Measurements from ENCODE around the gene HIRA.

HIRA gene

GRCh38 chr22:19304547-19304946 lies 127.0 kb downstream of the HIRA start:
- no peak for DNase-seq

DNA sequence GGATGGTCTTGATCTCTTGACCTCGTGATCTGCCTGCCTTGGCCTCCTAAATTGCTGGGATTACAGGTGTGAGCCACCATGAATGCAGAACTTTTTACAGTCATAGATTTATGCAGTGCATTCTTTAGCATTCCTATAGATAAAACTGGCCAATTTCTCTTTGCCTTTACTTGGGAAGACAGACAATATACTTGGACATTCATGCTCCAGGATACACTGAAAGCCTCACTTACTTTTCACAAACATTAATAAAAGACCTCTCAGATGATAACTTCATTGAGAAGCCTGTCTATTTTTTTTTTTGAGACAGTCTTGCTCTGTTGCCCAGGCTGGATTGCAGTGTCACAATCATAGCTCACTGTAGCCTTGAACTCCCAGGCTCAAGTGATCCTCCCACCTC lies 127.7 kb downstream of the HIRA start:
- no peak for DNase-seq

DNA sequence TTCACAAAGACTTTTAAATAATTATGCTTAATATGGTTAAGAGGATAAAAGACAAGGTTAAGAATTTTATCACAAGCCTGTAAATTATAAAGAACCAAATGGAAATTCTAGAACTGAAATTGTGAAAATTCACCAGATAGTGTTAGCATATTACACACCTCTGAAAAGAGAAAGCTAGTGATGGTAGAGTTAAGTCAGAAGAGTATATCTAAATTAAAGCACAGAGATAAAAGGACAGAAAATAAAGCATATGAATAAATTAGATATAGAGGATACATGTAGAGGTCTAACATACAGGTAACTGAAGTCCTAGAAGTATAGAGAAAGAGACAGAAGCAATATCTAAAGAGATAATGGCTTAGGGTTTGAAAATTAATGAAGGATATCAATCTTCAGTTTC lies 135.8 kb downstream of the HIRA start:
- DNase-seq: no peak

DNA sequence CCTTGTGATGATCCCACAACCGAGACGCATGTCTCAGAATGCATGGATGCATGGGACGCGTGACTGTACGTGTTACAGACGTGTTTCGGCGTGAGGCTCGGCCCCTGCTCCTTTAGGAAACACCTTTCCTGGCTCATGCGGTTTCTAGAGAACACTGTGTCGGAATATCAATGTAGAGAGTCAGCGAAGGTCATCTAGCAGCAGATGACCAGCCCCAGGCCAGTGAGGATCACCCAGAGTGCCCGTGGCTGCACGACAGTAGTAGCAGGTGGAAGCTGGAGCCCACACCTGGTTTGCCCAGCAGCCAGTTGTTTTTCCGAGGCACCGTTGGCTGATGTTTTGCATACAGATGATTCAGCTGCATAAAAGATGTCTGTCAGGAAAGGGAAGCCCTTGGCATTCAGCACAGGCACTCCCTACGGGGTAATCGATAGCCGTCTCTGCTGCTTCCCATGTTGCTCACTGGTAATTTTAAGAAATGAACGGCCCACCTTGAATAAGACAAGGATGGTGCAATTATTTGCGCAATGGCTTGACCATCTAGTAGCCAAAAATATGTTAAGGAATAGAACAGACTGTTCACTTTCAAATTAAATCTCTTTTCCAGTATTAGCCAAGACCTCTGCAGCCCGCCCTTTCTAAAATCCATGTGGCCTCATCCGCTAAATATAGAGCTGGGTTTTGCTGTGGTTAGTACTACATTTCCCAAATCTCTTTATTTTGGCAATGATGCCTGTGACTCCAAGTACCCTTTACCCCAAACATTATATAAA lies 138.9 kb downstream of the HIRA start:
- DNase-seq: no peak

GRCh38 chr22:19291580-19292457 lies 139.7 kb downstream of the HIRA start, which contains the start of gene CLTCL1:
Gene CLTCL1 (minus strand): TSS chr22:19291719. CDS start chr22:19291641, 78 bp downstream.
- DNase-seq: peak; percentile 75

DNA sequence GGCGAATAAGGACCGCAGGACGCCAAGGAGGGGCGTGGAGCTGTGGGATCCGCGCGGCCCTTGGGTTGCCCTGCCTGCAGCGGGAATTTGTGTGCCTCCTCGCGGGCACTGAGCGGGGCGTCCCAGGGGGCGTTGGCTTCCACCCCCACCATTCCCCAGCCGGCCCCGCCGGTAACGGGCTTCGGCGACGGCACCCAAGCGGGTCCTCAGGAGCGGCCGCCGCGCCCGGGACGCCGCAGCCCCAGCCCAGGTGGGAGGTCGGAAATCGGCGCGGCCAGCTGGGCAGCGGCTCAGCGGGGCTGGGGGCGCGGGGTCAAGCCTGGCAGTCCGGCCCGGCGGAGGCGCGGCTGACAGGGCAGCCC lies 140.3 kb downstream of the HIRA start:
- DNase-seq: peak; percentile 28

DNA sequence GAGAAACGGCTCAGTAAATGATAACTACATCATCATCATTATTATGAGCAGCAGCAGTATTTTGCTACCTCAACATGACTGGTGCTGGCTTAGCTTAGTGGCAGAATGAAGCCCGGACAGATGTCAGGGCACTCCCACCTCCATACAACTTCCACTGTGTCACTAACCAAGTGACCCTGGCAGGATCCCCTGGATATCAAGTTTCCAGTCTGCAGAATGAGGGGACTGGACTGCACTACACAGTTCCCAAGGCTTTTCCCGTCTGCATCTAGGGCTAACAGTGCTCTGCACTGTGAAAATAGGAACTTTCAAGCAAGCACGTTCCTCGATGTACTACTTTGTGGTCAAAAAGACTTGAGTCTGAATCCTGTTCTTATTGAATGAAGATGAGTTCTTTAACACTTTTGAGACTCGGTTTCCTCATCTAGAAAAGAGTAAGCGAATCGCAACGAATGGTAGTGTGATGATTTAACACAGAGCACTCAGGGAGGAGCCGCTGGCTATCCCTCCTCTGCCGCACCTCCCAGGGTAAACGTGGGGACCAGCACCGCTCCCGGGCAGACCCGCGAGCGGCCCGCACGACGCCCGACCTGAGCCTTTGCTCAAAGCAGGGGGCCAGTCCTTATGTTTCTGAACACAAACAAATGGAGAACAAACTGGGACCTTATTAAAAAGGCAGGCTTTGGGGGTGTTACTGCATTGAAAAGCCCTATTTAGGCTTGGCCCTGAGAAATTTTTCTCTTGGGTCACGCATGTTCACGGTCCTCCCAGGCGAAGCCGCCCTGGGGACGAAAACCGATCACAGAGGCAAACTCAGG lies 140.9 kb downstream of the HIRA start:
- no peak for DNase-seq

DNA sequence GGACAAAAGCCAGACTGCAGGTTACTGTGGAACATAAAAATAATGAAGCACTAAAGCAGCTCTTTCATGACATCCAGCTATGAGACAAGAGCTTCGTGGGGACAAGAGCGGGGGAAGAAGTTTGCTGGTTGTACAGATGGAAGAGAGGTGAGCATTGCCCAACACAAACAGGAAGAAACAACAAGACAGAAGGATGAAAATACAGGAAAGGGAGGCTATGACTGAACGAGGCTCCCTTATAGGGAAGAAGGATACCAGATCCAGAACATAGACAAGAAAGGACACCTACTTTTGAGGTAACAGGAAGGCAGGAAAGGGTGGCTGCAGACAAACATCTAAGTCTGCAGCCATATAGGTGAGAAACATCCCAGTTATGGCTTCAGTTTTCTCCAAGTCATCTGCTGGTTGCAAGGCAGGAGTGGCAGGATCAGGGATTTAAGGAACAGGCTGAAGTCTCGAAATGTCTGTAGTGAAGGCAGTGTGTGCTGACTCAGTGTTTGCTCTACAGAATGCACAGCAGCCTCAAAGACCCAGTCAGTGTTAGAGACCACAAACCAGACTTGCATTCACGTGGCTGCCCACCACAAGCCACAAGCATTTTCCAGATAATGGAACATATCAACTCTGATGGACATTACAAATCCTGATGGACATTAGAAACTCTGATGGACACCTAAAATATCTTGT lies 141.9 kb downstream of the HIRA start:
- DNase-seq: no peak

GRCh38 chr22:19287889-19288288 lies 143.6 kb downstream of the HIRA start:
- DNase-seq: no peak

- no peak for DNase-seq
Observed at GRCh38 chr22:19287076-19287707, 144.3 kb downstream of the HIRA start.

DNA sequence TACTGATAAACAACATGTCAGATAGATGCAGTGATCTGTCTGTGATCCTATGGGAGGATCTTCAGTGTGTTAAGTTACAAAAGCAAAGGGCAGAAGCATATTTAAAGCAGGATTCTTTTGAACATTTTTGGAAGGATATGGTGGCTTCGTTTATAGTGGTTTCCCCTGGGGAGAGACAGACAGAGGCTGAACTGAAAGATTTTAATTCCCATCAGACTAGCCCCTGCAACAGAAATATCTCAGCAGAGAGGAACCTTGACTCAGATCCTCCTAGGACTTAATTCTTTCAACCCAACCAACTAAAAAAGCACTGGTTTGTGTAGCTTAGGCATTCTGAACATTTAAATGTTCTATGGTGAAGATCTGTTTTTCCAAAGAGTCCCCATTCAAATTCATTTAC lies 145.7 kb downstream of the HIRA start:
- no peak for DNase-seq
